Measurements from ENCODE around the gene KCND2.

DNA sequence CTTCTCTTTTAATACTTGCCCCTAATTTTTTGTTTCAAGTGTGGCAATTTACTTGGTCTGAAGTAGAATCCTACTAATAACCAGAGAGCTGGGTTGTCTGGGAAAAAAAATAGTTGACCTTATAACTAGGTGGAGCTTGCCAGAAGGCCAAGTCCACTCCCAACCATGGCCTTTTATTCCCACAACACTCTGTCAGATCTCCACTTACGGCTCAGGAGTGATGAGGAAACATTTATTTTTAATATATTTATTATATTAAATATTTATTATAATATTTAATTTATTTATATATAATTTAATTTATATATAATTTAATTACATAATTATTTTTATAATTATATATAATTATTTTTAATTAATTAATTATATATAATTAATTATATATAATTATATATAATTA is 526.2 kb downstream of the KCND2 start:
- TF ChIP-seq, protein P1, sequence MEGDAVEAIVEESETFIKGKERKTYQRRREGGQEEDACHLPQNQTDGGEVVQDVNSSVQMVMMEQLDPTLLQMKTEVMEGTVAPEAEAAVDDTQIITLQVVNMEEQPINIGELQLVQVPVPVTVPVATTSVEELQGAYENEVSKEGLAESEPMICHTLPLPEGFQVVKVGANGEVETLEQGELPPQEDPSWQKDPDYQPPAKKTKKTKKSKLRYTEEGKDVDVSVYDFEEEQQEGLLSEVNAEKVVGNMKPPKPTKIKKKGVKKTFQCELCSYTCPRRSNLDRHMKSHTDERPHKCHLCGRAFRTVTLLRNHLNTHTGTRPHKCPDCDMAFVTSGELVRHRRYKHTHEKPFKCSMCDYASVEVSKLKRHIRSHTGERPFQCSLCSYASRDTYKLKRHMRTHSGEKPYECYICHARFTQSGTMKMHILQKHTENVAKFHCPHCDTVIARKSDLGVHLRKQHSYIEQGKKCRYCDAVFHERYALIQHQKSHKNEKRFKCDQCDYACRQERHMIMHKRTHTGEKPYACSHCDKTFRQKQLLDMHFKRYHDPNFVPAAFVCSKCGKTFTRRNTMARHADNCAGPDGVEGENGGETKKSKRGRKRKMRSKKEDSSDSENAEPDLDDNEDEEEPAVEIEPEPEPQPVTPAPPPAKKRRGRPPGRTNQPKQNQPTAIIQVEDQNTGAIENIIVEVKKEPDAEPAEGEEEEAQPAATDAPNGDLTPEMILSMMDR (conservative IDR thresholded peaks at IDR 0.05) = no peak
- TF ChIP-seq EZH2 (IDR thresholded peaks at IDR 0.05; ENCODE audit: low read depth) = no peak
